ENCODE results near the gene KLRC2.

Gene KLRC2

DNA sequence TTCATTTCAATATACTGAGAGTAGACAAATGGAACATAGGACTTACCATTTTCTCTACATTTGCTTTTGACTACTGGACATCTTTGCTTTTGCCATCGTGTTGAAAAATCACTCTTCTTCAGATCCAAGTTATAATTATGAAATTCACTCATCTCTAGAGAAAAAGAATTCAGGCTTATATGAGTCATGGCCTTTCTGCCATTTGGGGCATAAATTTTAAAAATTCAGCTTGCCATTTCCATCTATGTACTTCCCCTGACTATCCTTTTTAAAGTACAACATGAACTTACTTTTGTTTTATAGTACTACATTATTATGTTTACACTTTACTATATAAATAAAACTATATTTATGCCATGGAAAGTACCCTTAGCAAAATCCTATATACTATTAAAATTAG lies 49.0 kb downstream of the KLRC2 start:
- H3K27me3 ChIP-seq (replicated peaks): no peaks in the 10 kb centered on the region
- in situ Hi-C loops (cut with HindIII; ENCODE audit: low pct_ligation_motif_present, low sequenced_read_pairs): no loop called here
- no peaks in the 10 kb centered on the region for H3K36me3 ChIP-seq (replicated peaks)
- no peak overlapping the region for H3K4me3 ChIP-seq (ENCODE audit: low read depth, low read length)
- no peak overlapping the region for H3K27ac ChIP-seq
- no peak for DNase-seq
- TF ChIP-seq, protein P1, sequence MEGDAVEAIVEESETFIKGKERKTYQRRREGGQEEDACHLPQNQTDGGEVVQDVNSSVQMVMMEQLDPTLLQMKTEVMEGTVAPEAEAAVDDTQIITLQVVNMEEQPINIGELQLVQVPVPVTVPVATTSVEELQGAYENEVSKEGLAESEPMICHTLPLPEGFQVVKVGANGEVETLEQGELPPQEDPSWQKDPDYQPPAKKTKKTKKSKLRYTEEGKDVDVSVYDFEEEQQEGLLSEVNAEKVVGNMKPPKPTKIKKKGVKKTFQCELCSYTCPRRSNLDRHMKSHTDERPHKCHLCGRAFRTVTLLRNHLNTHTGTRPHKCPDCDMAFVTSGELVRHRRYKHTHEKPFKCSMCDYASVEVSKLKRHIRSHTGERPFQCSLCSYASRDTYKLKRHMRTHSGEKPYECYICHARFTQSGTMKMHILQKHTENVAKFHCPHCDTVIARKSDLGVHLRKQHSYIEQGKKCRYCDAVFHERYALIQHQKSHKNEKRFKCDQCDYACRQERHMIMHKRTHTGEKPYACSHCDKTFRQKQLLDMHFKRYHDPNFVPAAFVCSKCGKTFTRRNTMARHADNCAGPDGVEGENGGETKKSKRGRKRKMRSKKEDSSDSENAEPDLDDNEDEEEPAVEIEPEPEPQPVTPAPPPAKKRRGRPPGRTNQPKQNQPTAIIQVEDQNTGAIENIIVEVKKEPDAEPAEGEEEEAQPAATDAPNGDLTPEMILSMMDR (IDR thresholded peaks at IDR 0.05; ENCODE audit: low read depth, low read length, missing control alignments): no peak

DNA sequence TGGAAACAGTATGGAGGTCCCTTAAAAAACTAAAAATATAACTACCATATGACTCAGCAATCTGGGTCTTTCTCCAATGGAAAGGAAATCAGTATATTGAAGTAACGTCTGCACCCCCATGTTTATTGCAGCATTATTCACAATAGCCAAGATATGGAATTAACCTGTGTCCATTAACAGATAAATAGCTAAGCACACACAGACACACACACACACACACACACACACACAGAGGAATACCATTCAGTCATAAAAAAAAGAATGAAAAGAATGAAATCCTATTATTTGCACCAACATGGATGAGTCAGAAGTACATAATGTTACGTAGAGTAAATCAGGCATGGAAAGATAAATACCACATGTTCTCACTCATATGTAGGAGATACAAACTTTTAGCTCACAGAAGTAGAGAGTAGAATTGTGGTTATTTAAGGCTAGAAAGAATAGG lies 50.6 kb downstream of the KLRC2 start:
- DNase-seq: no peak
- TF ChIP-seq, protein P1 (IDR thresholded peaks at IDR 0.05; ENCODE audit: low read depth, low read length, missing control alignments): no peak
- in situ Hi-C loops (cut with HindIII; ENCODE audit: low pct_ligation_motif_present, low sequenced_read_pairs): no loop called here
- H3K27me3 ChIP-seq (replicated peaks): no peaks in the 10 kb centered on the region
- H3K4me3 ChIP-seq (ENCODE audit: low read depth, low read length): no peak overlapping the region
- no peaks in the 10 kb centered on the region for H3K36me3 ChIP-seq (replicated peaks)
- peak overlapping the region; percentile 16 for H3K27ac ChIP-seq

DNA sequence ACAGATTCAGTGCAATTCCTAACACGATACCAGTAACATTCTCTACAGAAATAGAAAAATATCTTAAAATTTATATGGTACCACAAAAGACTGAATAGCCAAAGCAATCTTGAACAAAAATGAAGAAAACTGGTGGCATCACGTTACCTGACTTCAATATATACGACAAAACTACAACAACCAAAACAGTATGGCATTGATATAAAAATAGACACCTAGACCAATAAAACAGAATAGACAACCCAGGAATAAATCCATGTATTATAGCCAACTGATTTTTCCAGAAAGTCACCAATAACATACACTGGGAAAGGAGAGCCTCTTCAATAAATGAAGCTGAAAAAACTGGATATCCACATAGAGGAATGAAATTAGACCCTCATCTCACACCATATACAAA lies 51.6 kb downstream of the KLRC2 start:
- Histone ChIP-seq H3K27me3 (replicated peaks) (no peaks in the 10 kb centered on the region), H3K36me3 (replicated peaks) (no peaks in the 10 kb centered on the region), H3K4me3 (ENCODE audit: low read depth, low read length) (no peak overlapping the region), H3K27ac (no peak overlapping the region)
- TF ChIP-seq, protein P1 (IDR thresholded peaks at IDR 0.05; ENCODE audit: low read depth, low read length, missing control alignments): no peak
- in situ Hi-C loops (cut with HindIII; ENCODE audit: low pct_ligation_motif_present, low sequenced_read_pairs): no loop called here
- DNase-seq: no peak

DNA sequence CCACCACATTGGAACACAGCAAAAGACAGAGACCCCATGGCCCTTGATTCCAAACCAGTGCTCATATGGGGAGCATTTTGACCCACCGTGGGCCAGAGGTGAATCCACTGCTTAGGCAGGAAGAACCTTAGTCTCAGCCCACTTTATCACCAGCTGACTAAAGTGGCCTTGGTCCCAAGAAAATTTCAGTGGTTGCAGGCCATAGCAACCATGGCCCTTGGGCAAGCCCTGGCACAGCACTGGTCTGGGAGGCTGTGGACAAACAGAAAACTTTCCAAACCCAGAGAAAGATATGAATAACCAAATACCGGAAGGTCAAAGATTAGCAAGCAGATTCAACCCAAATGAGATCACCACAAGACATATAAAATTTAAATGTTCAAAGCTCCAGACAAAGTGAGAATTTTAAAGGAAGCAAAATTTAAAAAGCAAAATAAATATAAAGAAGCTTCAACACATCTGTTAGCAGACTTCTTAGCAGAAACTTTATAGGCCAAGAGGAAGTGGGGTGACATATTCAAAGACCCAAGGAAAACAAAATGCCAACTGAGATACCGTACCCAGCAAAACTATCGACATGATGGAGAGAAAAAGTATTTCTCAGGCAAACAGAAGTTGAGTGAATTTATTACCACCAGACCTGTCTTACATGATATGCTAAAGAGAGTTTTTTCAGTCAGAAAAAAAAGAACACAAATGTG lies 53.7 kb downstream of the KLRC2 start:
- Histone ChIP-seq H3K27me3 (replicated peaks) (no peaks in the 10 kb centered on the region), H3K36me3 (replicated peaks) (no peaks in the 10 kb centered on the region), H3K27ac (no peak overlapping the region), H3K4me3 (ENCODE audit: low read depth, low read length) (no peak overlapping the region)
- in situ Hi-C loops (cut with HindIII; ENCODE audit: low pct_ligation_motif_present, low sequenced_read_pairs): no loop called here
- TF ChIP-seq, protein P1 (IDR thresholded peaks at IDR 0.05; ENCODE audit: low read depth, low read length, missing control alignments): no peak
- no peak for DNase-seq
